Measurements from ENCODE around the gene SPTLC1.

- no peak for TF ChIP-seq EZH2 (IDR thresholded peaks at IDR 0.05; ENCODE audit: low read depth, unreplicated experiment)
- no peak for TF ChIP-seq CTCF (conservative IDR thresholded peaks at IDR 0.05; ENCODE audit: low read depth in 2 of 2)
- TF ChIP-seq CREB1 (CRISPR knock-in tag; IDR thresholded peaks at IDR 0.05; ENCODE audit: low read depth) = no peak
- no peak for TF ChIP-seq STAT1 (IDR thresholded peaks at IDR 0.05; ENCODE audit: unreplicated experiment)
- no peak for TF ChIP-seq POLR2AphosphoS5 (IDR thresholded peaks at IDR 0.05; ENCODE audit: low read depth)
- TF ChIP-seq EZH2phosphoT487 (IDR thresholded peaks at IDR 0.05; ENCODE audit: unreplicated experiment) = no peak
- TF ChIP-seq, protein P1, sequence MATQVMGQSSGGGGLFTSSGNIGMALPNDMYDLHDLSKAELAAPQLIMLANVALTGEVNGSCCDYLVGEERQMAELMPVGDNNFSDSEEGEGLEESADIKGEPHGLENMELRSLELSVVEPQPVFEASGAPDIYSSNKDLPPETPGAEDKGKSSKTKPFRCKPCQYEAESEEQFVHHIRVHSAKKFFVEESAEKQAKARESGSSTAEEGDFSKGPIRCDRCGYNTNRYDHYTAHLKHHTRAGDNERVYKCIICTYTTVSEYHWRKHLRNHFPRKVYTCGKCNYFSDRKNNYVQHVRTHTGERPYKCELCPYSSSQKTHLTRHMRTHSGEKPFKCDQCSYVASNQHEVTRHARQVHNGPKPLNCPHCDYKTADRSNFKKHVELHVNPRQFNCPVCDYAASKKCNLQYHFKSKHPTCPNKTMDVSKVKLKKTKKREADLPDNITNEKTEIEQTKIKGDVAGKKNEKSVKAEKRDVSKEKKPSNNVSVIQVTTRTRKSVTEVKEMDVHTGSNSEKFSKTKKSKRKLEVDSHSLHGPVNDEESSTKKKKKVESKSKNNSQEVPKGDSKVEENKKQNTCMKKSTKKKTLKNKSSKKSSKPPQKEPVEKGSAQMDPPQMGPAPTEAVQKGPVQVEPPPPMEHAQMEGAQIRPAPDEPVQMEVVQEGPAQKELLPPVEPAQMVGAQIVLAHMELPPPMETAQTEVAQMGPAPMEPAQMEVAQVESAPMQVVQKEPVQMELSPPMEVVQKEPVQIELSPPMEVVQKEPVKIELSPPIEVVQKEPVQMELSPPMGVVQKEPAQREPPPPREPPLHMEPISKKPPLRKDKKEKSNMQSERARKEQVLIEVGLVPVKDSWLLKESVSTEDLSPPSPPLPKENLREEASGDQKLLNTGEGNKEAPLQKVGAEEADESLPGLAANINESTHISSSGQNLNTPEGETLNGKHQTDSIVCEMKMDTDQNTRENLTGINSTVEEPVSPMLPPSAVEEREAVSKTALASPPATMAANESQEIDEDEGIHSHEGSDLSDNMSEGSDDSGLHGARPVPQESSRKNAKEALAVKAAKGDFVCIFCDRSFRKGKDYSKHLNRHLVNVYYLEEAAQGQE (IDR thresholded peaks at IDR 0.05; ENCODE audit: unreplicated experiment) = no peak
- TF ChIP-seq ZNF331 (CRISPR knock-in tag; IDR thresholded peaks at IDR 0.05; ENCODE audit: low read depth) = no peak
- no peak for TF ChIP-seq NANOG (IDR thresholded peaks at IDR 0.05; ENCODE audit: borderline replicate concordance)
- no peak for TF ChIP-seq JUNB (IDR thresholded peaks at IDR 0.05; ENCODE audit: unreplicated experiment)
- TF ChIP-seq, protein P2, sequence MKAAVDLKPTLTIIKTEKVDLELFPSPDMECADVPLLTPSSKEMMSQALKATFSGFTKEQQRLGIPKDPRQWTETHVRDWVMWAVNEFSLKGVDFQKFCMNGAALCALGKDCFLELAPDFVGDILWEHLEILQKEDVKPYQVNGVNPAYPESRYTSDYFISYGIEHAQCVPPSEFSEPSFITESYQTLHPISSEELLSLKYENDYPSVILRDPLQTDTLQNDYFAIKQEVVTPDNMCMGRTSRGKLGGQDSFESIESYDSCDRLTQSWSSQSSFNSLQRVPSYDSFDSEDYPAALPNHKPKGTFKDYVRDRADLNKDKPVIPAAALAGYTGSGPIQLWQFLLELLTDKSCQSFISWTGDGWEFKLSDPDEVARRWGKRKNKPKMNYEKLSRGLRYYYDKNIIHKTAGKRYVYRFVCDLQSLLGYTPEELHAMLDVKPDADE (IDR thresholded peaks at IDR 0.05) = no peak
- TF ChIP-seq ZNF462 (CRISPR knock-in tag; IDR thresholded peaks at IDR 0.05) = no peak
Measured at GRCh38 chr9:92098638-92099037, 16.6 kb downstream of the SPTLC1 start.
